WI38 (cell line): ENCODE measurements around the gene DECR2.

Source experiments
- H3K4me3 ChIP-seq: 2 replicates; pipeline ENCODE4 v1.5.1; 2011; ENCODE audit warnings: low read depth, mild to moderate bottlenecking, control low read depth, low read length
- CTCF ChIP-seq: IDR thresholded peaks from 2 replicates; pipeline ENCODE4 v1.5.1; 2012; ENCODE audit warnings: low read depth, mild to moderate bottlenecking, control low read depth, low read length

Gene DECR2

DNA sequence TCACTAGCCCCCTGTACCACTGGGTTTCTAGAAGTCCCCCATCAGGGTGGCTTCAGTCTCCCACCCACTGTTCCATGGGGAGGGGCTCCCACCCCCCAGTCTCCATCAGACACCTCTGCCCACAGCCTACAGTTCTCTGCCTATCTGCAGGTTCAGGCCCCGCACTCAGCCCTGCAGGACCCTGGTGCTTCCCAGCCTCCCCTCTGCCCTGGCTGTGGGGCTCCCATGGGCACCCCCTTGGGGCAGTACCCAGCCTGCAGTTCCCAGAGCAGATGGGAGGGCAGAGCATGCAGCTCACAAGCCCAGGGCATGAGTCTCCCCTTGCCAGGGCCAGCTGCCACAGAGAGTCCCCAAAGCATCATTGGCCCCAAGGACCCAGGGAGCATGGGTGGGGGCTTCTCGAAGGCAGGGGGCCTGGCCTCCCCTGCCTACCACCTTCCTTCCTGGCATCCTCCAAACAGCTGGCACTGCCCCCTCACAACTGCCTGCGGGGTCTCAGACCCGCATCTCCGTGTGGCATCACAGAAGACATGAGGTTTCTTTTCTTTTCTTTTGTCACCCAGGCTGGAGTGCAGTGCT lies 28.6 kb upstream of the DECR2 start:
- no peak for TF ChIP-seq CTCF
- no peak overlapping the region for H3K4me3 ChIP-seq

GRCh38 chr16:373848-374615 lies 27.7 kb upstream of the DECR2 start:
- TF ChIP-seq CTCF = no peak
- no peak overlapping the region for H3K4me3 ChIP-seq

GRCh38 chr16:374616-374926 lies 27.1 kb upstream of the DECR2 start:
- no peak for TF ChIP-seq CTCF

GRCh38 chr16:375212-375611 lies 26.5 kb upstream of the DECR2 start:
- TF ChIP-seq CTCF = no peak
- H3K4me3 ChIP-seq = no peak overlapping the region

More at GRCh38 chr16:374616-374926, 27.1 kb upstream of the DECR2 start:
- H3K4me3 ChIP-seq = no peak overlapping the region

DNA sequence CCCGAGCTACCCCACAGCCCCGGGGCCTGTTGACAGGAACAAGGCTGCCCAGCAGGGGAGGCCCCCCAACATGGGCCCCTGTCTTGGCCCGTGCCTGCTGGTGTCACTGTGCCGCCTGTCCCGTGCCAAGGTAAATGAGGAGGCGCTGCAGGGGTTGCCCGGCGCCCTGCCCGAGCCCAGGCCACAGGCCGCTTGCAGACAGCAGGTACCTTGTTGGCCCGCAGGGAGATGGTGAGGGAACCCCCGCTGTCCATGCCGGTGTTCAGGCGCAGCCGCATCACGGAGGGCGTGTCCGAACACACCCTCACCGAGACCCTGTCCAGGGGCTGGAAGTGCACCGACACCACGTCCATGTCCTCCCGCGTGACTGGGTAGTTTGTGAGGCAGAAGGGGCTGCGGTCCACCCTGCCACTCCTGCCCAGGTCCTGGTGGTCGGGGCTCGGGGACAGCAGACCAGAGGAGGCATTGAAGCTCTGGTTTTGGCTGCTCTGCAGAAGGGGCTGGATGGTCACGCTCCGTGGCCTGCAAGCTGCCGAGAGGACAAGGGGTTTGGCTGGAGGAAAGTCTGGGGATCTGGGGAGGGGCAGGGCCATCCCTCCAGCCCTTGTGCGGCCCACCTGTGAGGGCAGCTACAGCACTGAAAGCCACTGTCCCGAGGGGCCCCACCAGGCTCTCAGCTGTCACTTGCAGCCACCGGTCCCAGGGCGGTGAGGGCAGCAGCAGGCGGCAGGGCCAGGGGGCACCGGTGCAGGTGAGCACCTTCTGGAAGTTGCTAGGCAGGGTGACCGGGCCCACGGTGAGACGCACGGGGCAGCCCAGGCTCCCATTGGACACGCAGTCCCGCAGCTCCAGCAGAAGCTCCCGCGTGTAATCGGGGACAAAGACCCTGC lies 25.5 kb upstream of the DECR2 start:
- H3K4me3 ChIP-seq = no peak overlapping the region
- no peak for TF ChIP-seq CTCF

DNA sequence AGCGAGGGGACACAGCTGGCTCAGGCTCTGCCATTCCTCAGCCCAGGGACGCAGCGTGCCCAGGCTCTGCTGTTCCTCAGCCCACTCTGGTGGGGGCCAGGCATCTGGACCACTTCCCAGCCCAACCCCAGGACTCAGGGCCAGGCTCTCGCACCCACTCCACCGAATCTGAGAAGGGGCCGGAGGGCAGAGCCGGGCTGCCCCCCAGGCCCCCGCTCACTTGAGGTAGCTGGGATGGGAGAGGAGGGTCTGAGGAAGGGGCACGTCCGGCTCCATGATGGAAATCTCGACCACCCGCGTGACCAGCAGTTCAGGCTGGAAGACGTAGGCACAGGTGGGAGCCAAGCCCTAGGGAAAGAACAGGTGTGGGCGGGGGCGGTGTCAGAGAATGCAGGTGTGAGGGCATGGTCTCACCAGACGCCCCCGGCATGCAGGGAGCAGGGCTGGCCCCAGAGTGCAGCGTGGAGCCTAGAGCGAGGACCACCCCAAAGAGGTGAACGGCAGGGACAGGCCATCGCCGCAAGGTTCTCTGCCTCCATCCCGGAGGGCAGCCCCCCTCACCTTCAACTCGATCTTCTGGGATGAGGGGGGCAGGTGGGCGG lies 24.8 kb upstream of the DECR2 start:
- no peak for TF ChIP-seq CTCF
- H3K4me3 ChIP-seq = no peak overlapping the region
